Hepatocyte (in vitro differentiated cells): ENCODE data around the gene TACO1. TPM values are rescaled to one million over a fixed set of nuclear protein-coding genes. Genes with fewer than 3 reads are reported as not detected.

Source experiments
- DNase-seq: peaks from one replicate; pipeline ENCODE4 v3.0.0-alpha.2; 2016; ENCODE audit warnings: low spot score
- H2AFZ ChIP-seq: fragments of 200-600 bp; sonication (generic); 2 replicates; pipeline ENCODE4 v1.6.0; 2016; ENCODE audit warnings: antibody characterized with exemption, mild to moderate bottlenecking
- H3K27ac ChIP-seq: fragments of 200-600 bp; sonication (generic); 2 replicates; pipeline ENCODE4 v1.5.1; 2016; ENCODE audit warnings: mild to moderate bottlenecking
- H3K27me3 ChIP-seq: fragments of 200-600 bp; sonication (generic); 2 replicates; pipeline ENCODE4 v1.6.1; 2016
- H3K36me3 ChIP-seq: fragments of 200-600 bp; sonication (generic); replicated peaks from 2 replicates; pipeline ENCODE4 v1.5.1; 2016; ENCODE audit warnings: low read depth; ENCODE audit not compliant: insufficient read depth
- H3K4me1 ChIP-seq: fragments of 200-600 bp; sonication (generic); 2 replicates; pipeline ENCODE4 v1.5.1; 2016; ENCODE audit warnings: mild to moderate bottlenecking, moderate library complexity; ENCODE audit not compliant: insufficient read depth
- H3K4me2 ChIP-seq: fragments of 200-600 bp; sonication (generic); 2 replicates; pipeline ENCODE4 v1.6.0; 2016
- H3K4me3 ChIP-seq: fragments of 200-600 bp; sonication (generic); 2 replicates; pipeline ENCODE4 v1.5.1; 2016; ENCODE audit warnings: mild to moderate bottlenecking
- H3K79me2 ChIP-seq: fragments of 200-600 bp; sonication (generic); 2 replicates; pipeline ENCODE4 v1.6.0; 2017; ENCODE audit warnings: mild to moderate bottlenecking
- H3K9me2 ChIP-seq: fragments of 200-600 bp; sonication (generic); replicated peaks from 2 replicates; pipeline ENCODE4 v1.6.0; 2017; ENCODE audit warnings: mild to moderate bottlenecking; ENCODE audit not compliant: insufficient read depth
- H3K9me3 ChIP-seq: fragments of 200-600 bp; sonication (generic); 2 replicates; pipeline ENCODE4 v1.5.1; 2016; ENCODE audit warnings: low read depth, mild to moderate bottlenecking
- H4K20me1 ChIP-seq: fragments of 200-600 bp; sonication (generic); 2 replicates; pipeline ENCODE4 v1.6.0; 2016; ENCODE audit warnings: mild to moderate bottlenecking; ENCODE audit not compliant: insufficient read depth, poor library complexity, severe bottlenecking
- EZH2 ChIP-seq: fragments of 200-600 bp; sonication (generic); IDR thresholded peaks from 2 replicates; pipeline ENCODE4 v1.6.1; 2016; ENCODE audit warnings: antibody characterized with exemption, mild to moderate bottlenecking, borderline replicate concordance
- EZH2phosphoT487 ChIP-seq: fragments of 200-600 bp; sonication (generic); IDR thresholded peaks from one replicate; pipeline ENCODE4 v1.6.1; 2018; ENCODE audit warnings: antibody characterized with exemption, mild to moderate bottlenecking, low read depth, moderate library complexity; ENCODE audit not compliant: unreplicated experiment, severe bottlenecking
- whole genome bisulfite sequencing: methylation state at CpG from one replicate; pipeline ENCODE4 v1.1.6; 2016; ENCODE audit warnings: low lambda C conversion rate; ENCODE audit errors: missing lambda C conversion rate; 5-methylcytosine and 5-hydroxymethylcytosine counted together
- polyA plus RNA-seq: library from polyadenylated mRNA; unstranded; fragments of >200 nt; fragmentation: Nextera tagmentation; extraction: Ambion mirVana; gene quantifications from 2 replicates; pipeline ENCODE4 v1.2.1, GENCODE V29; 2016
- total RNA-seq: library from RNA; depleted of rRNA; stranded (reverse); fragments of >200 nt; gene quantifications from 2 replicates; pipeline ENCODE4 v1.2.3, GENCODE V29; 2014
- TF ChIP-seq, protein P1 (sequence below): fragments of 200-600 bp; sonication (generic); IDR thresholded peaks from 2 replicates; pipeline ENCODE4 v1.5.1; 2016; ENCODE audit warnings: antibody characterized with exemption, mild to moderate bottlenecking; ENCODE audit not compliant: poor library complexity

The TACO1 gene
- total and polyA plus RNA-seq, 2 experiments from 2014 or later, result 20.2 to 32.2 TPM

DNA sequence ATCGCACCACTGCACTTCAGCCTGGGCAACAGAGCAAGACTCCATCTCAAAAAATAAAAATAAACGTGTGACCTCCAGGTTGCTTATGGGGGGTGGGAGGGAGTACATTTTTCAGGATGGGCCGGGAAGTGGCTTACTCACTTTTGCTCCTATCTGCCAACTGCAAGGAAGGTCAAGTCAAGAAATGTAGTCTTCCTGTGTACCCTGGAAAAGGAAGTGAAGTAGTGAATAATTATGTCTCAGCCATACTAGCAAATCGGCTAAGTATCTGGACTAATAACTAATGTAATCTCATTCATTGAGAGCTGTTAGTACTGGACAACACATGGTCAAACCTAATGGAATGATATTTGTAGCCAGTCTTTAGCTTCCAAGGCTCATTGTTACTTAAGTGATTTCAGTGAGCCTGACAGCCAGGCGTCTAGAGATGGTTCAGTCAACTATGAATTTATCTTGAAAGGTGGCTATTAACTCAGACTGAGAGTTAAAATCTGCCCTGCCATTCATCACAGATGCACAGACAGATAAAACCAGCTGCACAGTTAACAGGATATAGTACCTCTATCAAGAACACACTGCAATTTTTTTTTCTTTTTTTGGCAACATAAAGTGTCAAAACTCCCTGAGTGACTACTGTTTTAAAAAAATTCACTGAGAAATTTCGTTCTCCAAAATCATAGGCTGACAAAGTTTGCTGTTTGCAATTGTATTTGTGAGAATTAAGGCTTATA is 3.7 kb upstream of the TACO1 start:
- no peak overlapping the region for H2AFZ ChIP-seq
- H3K9me3 ChIP-seq, result no peaks in the 10 kb centered on the region
- no peak overlapping the region for H3K4me3 ChIP-seq
- peaks cover 7% of the 10 kb centered on the region for H3K79me2 ChIP-seq
- H3K27me3 ChIP-seq, result no peaks in the 10 kb centered on the region
- H3K4me1 ChIP-seq, result peaks cover 6% of the 10 kb centered on the region
- DNase-seq, result no peak
- H3K36me3 ChIP-seq, result no peaks in the 10 kb centered on the region
- no peak overlapping the region for H3K27ac ChIP-seq
- TF ChIP-seq EZH2phosphoT487, result no peak
- no peak for TF ChIP-seq EZH2
- TF ChIP-seq, protein P1, sequence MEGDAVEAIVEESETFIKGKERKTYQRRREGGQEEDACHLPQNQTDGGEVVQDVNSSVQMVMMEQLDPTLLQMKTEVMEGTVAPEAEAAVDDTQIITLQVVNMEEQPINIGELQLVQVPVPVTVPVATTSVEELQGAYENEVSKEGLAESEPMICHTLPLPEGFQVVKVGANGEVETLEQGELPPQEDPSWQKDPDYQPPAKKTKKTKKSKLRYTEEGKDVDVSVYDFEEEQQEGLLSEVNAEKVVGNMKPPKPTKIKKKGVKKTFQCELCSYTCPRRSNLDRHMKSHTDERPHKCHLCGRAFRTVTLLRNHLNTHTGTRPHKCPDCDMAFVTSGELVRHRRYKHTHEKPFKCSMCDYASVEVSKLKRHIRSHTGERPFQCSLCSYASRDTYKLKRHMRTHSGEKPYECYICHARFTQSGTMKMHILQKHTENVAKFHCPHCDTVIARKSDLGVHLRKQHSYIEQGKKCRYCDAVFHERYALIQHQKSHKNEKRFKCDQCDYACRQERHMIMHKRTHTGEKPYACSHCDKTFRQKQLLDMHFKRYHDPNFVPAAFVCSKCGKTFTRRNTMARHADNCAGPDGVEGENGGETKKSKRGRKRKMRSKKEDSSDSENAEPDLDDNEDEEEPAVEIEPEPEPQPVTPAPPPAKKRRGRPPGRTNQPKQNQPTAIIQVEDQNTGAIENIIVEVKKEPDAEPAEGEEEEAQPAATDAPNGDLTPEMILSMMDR, result no peak
- H3K9me2 ChIP-seq, result no peaks in the 10 kb centered on the region
- WGBS, result 80% methylated on average over 6 of the region's 6 CpGs
- H3K4me2 ChIP-seq, result no peak overlapping the region
- no peaks in the 10 kb centered on the region for H4K20me1 ChIP-seq

DNA sequence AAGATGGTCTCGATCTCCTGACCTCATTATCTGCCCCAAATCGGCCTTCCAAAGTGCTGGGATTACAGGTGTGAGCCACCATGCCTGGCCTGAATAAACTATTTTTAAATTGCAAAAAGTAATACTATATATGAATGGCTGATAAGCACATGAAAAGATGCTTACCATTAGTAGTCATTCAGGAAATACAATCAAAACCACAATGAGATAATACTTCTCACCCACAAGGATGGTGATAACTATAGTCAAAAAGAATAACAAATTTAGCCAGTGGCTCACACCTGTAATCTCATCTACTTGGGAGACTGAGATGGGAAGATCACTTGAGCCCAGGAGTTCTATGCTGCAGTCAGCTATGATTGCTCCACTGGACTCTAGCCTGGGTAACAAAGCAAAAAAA is 2.4 kb upstream of the TACO1 start:
- Histone ChIP-seq H3K4me2 (no peak overlapping the region), H3K79me2 (peaks cover 11% of the 10 kb centered on the region), H3K27ac (no peak overlapping the region), H3K27me3 (no peaks in the 10 kb centered on the region), H3K36me3 (no peaks in the 10 kb centered on the region), H3K9me3 (no peaks in the 10 kb centered on the region), H3K4me3 (no peak overlapping the region), H3K9me2 (no peaks in the 10 kb centered on the region), H2AFZ (no peak overlapping the region), H3K4me1 (peaks cover 6% of the 10 kb centered on the region), H4K20me1 (no peaks in the 10 kb centered on the region)
- no peak for DNase-seq
- 91% methylated on average over 2 of the region's 2 CpGs for WGBS
- TF ChIP-seq EZH2phosphoT487 (no peak), EZH2 (no peak)
- TF ChIP-seq, protein P1, result no peak

DNA sequence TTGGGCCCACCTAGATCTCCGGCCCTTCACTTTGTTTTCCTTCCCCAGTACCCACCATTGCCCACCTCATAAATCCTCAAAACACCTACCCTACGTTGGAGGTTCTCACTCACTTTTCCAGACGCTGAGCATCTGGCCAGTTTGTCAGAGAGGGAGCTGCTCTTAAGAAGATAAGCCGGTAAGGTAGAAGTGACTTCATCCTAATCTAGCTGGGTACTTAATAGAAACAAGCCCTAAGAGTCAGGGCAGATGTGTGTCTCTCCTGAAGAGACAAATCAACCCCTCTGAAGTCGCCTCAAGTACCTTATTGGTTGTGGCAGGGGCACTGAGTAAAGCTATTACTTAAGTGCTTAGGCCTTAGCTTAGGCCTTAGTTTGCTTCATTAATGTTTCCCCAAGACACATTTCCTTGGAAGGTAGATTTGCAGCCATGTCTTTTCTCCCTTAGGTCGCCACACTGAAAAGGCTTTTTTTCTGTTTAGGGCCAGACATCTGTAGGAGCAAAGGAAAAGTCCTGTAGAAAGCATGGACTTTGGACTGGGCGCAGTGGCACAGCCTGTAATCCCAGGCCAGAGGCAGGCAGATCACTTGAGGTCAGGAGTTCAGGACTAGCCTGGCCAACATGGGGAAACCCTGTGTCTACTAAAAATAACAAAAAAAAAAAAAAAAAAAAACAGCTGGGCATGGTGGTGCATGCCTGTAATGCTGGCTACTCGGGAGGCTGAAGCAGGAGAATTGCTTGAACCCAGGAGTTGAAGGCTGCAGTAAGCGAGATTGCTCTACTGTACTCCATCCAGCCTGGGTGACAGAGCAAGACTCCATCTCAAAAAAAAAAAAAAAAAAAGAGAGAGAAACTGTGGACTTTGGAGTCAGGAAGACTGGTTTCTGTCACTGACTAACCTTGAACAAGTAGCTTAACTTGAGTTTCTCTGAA is 1.0 kb downstream of the TACO1 start:
- H4K20me1 ChIP-seq, result no peaks in the 10 kb centered on the region
- H3K4me1 ChIP-seq, result peaks cover 6% of the 10 kb centered on the region
- no peaks in the 10 kb centered on the region for H3K9me3 ChIP-seq
- H3K36me3 ChIP-seq, result no peaks in the 10 kb centered on the region
- H3K27ac ChIP-seq, result peak overlapping the region; percentile 85
- TF ChIP-seq, protein P1, result no peak
- TF ChIP-seq EZH2phosphoT487 (no peak), EZH2 (no peak)
- WGBS, result 55% methylated on average over 9 of the region's 9 CpGs
- peak overlapping the region; percentile 98 for H3K4me2 ChIP-seq
- H3K4me3 ChIP-seq, result peak overlapping the region; percentile 94
- H2AFZ ChIP-seq, result peak overlapping the region; percentile 91
- peak; percentile 17 for DNase-seq
- H3K9me2 ChIP-seq, result no peaks in the 10 kb centered on the region
- peaks cover 11% of the 10 kb centered on the region for H3K79me2 ChIP-seq
- H3K27me3 ChIP-seq, result no peaks in the 10 kb centered on the region
